Right lobe of liver (tissue), 4 donors: ENCODE results near the gene EDARADD.

Source experiments
- CTCF ChIP-seq, 4 donors: fragments of 200-600 bp in 3 of 4; fragments of 450-650 bp in 1 of 4; IDR thresholded peaks; one replicate each; pipeline versions ENCODE4 v1.5.1 to v1.8.0; 2016 to 2022; ENCODE audit warnings: antibody characterized with exemption in 4 of 4, mild to moderate bottlenecking in 2 of 4
- POLR2A ChIP-seq: fragments of 450-650 bp; IDR thresholded peaks from one replicate; pipeline ENCODE4 v1.6.1; 2017; ENCODE audit warnings: antibody characterized with exemption, mild to moderate bottlenecking
- donor health status: DM: no; HTN: no; CAD: no.
- donor health status: DM: no; HTN: no; CAD: no.
- donor health status: DM: no; HTN: yes; CAD: no.

GRCh38 chr1:236421022-236421421 is 26.9 kb downstream of the EDARADD start:
- no peak for TF ChIP-seq CTCF (IDR thresholded peaks at IDR 0.05)
- TF ChIP-seq POLR2A, result no peak
